Islet precursor cell (in vitro differentiated cells): ENCODE data around the gene WDFY4.

Source experiments
- DNase-seq: peaks from one replicate; pipeline ENCODE4 v3.0.0-alpha.2; 2018

Gene WDFY4

GRCh38 chr10:49007129-49007528 lies 322.5 kb downstream of the WDFY4 start:
- DNase-seq = peak; percentile 32

GRCh38 chr10:49008091-49008490 lies 323.4 kb downstream of the WDFY4 start:
- peak; percentile 38 for DNase-seq

GRCh38 chr10:49008505-49009198 lies 324.0 kb downstream of the WDFY4 start:
- peak; percentile 50 for DNase-seq

DNA sequence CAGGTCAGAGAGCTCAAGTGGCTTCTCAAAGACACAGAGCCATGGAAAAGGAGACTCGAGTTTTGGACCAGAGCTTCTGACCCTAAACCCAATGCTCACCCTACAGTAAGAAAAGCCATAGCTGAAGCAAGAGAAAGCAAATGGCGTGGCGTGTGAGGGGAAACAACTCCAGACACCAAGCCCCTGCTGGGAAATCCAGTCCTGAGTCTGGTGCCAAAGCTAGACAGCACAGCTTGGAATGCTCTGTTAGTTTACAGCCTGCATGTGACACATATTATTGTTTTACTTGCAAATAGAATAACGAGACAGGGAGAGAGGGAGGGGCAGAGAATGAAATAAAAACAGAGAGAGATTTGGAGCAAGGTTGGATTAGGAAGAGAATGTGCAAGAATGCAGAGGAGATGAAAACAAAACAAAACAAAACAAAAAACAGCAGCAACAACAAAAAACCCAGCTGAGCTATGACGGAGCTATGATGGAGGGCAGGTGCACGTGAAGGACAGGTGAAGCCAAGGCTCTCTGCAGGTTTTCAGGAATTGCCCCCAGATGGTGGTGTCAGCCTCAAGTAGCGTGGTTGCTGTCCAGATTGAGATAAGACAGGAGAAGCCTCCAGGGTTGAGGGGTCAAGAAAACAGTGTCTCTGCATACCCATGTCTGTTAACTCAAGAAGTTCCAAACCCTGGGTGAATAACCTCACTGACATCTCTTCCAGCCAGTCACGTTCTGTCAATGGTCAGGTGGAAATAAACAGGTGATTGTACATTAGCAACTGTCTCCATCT lies 324.7 kb downstream of the WDFY4 start:
- peak; percentile 22 for DNase-seq

DNA sequence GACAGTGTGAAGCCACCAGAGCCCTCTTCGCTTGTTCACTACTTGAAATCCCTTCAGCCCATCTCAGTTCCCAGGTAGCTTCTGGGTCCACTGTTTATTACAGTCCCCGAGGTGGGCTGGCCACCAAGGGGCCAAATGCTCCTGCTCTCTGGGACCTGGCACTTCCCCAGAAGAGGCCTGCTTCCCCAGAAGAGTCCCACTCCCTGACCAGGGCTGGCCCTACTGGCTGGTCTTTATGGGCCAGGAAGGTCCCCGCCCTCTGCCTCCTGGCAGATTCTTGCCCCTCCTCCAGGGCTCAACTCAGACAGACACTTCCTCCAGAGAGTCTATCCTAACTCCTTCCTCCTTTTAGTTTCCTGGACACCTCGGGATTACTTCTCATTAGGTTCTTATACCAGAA lies 325.6 kb downstream of the WDFY4 start:
- DNase-seq = no peak

GRCh38 chr10:49010865-49011264 lies 326.2 kb downstream of the WDFY4 start:
- no peak for DNase-seq

DNA sequence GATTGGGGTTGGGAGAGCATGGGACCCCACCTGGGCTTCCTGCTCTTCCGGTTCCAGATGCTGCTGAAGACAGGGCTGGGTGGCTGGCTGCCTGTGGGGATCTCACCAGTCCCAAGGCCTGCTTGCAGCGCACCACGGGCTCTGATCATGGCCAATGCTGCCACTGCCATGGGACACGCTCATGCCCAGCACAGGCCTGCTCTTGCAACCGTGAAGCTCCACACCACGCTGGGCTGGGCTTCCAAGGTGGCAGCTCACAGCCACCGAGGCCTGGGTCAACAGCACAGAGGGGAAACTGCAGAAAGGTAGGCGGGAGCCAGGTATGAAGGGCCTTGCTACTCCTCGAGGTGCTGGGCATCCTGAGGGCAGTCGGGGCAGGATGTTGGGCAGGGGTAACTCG lies 327.1 kb downstream of the WDFY4 start:
- no peak for DNase-seq

DNA sequence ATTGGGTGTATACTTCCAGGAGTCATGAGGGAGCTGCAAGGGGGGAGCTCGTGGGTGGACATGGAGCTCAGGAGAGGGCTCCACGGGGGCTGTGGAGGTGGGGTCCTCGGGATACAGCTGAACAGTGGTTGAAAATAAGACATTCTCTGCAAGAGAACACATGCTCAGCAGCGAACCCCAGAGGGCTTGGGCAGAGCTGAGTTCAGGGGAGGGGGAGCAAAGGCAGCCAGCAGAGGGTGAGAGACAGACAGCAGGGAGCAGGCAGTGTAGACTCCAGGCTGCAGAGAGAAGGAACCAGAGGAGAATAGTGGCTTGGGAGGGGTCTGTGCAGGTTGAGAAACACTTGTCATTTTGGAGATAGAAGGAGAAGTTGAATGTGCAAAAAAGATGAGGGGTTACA lies 327.9 kb downstream of the WDFY4 start:
- no peak for DNase-seq

- peak; percentile 20 for DNase-seq
Measured at GRCh38 chr10:49015700-49016099, 331.0 kb downstream of the WDFY4 start.

DNA sequence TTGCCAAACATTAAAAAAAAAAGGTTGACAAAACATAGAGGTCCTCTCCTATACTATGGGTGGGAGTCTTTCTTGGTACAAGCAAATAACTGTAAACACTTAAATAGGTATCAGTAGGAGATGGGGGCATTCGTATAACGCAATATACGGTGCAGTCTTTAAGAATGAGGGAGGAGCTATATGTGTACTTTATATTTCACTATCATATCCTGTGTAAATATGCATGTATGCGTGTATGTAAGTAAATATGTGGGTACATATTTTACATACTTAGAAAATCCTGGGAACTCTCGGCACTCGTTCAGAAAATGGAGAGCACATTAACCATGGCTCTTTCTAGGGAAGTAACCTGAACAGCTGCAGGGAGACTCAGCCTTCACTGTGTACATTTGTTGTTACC lies 337.0 kb downstream of the WDFY4 start:
- no peak for DNase-seq

- DNase-seq = no peak
Measured at GRCh38 chr10:49023071-49023470, 338.4 kb downstream of the WDFY4 start.

GRCh38 chr10:49023752-49024151 lies 339.1 kb downstream of the WDFY4 start:
- DNase-seq = no peak

DNA sequence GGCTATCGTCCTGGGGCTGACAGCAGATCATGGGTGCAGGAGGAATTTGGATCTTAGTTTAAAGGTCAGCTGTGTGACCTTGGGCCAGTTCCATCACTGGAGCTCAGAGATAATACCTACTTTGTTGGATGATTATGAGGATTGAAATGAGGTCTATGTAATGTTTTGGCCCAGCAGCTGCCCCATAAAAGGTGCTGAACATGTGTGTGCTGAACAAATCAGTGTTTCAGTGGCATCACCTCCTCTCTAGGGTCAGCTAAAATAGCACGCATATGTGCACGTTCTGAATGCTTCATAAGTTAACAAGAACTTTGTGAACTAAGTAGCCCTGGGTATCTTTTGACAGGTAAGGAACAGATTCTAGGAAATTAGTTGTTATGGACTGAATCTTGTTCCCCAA lies 339.8 kb downstream of the WDFY4 start:
- DNase-seq = no peak

- DNase-seq = no peak
Measured at GRCh38 chr10:49025347-49025983, 340.8 kb downstream of the WDFY4 start.

- DNase-seq = no peak
Measured at GRCh38 chr10:49028639-49029038, 344.0 kb downstream of the WDFY4 start.

- DNase-seq = no peak
Measured at GRCh38 chr10:49029666-49030065, 345.0 kb downstream of the WDFY4 start.
